Neural progenitor cell (in vitro differentiated cells): ENCODE measurements around the gene VAV3.

Experiments
- CTCF ChIP-seq: fragments of 200-600 bp; sonication (generic); IDR thresholded peaks from 2 replicates; pipeline ENCODE4 v1.5.1; 2017; ENCODE audit warnings: antibody characterized with exemption, mild to moderate bottlenecking
- EZH2 ChIP-seq: fragments of 200-600 bp; sonication (generic); IDR thresholded peaks from 2 replicates; pipeline ENCODE4 v1.6.1; 2017; ENCODE audit warnings: antibody characterized with exemption, mild to moderate bottlenecking, moderate library complexity

- TF ChIP-seq CTCF (no peak), EZH2 (no peak)
Observed at GRCh38 chr1:107647012-107647411, 318.0 kb downstream of the VAV3 start.
